Right renal pelvis (tissue), 4 donors: ENCODE results near the gene SMYD3. TPM values are rescaled to one million over a fixed set of nuclear protein-coding genes. Genes with fewer than 3 reads are reported as not detected.

Source experiments
- DNase-seq, 4 donors: peaks; one replicate each; pipeline ENCODE4 v3.0.0-alpha.2; 2013; ENCODE audit warnings: low read depth in 4 of 4, low spot score in 3 of 4, missing footprints in 1 of 4
- polyA plus RNA-seq, 4 donors: library from polyadenylated mRNA; unstranded; fragments of 120-200 nt; gene quantifications; one replicate each; pipeline ENCODE4 v1.2.1, GENCODE V29; 2013; ENCODE audit not compliant: insufficient read length in 4 of 4

SMYD3 gene
- polyA plus RNA-seq, 4 donors: 25.1 to 36.1 (median 27.5) TPM

DNA sequence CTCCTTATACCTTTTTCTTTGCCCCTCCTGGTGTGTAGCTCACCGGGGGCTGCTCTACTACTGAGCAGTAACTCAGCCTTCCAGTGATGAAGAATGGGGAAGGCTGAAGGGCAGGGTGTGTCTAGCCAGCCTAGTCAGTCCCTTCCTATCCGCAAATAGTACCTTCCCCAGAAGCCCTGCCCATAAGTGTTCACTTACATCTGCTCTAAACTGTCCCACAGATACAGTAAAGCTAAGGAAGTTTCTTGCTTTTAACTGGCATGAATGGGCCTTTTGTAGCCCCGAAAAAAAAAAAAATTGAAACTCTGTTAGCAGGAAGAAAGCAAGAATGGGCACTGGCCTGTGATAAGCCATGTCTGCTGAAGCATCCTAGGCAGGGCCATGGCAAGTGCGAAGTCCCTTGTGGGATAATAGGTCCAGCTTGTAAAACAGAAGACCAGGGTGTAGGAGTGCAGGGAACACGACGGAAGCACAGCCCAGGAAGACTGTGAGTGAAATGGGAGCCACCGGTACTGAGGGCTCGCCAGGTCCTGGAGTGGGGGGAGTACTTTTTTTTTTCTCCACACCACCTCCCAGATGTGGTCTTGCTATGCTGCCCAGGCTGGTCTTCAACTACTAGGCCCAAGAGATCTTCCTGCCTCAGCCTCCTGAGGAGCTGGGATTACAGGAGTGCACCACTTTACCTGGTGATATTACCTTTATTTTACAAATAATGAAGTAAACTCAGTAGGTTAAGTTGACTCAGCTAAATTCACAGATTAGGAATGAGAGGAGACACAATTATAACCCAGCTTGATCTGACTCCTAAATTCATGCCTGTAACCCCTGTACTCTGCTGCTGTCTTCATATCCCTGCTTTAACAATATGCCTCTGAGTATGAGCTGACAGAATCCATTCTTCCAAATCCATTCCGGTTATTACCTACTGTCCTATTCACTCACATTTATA, 347.5 kb downstream of the SMYD3 start:
- DNase-seq: no peak

DNA sequence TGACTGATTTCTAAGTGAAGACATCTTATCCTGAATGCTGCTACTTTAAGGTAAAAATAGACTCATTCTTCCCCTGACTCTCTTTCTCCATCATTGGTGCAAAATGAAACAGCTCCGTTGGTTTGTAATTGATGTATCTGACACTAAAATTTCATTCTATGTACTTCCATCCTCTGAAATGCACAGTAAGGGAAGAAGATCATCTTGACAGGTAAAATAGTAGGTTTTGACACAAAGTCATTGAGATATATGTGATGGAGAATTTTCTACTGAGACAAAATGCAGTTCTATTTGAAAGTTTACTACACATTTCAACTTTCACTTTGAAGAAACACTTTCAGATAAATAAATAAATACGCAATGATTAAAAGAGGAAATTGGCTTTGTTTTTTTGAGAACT, 348.9 kb downstream of the SMYD3 start:
- DNase-seq: no peak

DNA sequence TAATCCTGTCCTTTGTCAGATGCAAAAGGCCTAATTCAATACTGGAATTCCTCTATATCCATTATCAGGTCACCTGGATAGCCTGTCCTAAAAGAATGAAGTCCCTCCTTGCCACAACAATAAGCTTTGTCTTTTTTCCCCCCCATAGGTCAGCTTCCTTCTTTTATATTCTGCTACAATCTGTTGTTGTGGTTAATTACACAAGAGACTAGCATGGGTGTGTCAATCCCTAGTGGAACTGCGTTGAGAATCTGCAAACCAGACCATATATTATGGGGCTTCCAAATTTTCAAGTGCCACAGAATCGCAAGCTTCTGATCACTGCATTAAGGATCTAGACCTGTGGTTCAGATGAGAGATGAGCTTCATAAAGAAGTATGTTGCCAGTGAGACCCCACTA, 349.6 kb downstream of the SMYD3 start:
- DNase-seq: no peak

DNA sequence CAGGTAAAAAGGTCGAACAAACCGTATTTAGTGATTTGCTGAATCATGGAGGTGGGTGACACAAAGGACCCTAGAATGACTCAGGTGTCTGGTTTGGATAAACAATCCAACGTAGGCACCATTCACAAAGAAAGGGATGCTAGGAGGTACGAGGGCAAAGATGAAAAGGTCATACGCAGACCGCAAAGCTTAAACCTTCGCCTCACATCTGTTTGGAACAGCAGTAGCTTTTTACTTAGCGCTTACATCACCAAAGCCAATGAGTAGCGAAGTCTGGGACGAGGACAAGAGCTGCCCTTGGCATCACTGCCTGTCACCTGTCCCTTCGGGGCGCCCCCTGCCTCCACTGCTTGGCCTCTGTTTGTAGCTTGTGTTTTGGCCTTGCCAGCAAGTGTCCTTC, 350.2 kb downstream of the SMYD3 start:
- no peak for DNase-seq

DNA sequence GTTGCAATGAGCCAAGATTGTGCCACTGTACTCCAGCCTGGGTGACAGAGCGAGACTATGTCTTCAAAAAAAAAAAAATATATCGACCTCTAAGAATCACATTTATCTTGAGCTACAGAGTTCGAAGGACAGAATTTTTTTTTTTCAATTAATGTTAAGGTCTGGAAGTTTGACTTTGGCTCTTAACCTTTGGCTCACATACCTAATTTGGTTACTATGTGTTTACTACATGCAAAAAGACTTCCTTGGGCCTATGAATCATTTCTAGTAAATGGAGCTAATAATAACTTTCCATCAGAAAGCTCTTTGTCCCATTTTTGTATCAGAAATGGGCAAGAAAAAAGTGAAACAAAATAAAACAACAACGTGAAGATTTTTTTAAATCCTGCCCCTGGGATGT, 351.2 kb downstream of the SMYD3 start:
- DNase-seq: no peak

DNA sequence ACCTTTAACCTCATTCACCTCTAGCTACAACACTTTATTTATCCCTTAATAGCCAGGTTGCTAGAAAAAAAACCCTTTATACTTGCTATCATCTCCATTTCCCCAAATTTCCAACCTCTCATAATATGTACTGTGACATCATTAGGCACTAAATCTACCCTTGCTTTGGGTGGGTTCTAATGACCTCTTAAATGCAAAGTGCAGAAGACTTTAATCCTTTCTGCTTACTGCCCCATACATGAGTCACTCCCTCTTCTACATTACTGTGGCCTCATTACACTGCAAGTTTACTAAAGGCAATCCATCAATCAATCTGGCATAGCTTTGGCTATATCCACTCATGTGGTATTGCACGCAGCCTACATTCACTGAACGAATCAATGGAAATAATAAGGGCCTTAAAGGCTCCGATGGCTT, 353.3 kb downstream of the SMYD3 start:
- DNase-seq: no peak

DNA sequence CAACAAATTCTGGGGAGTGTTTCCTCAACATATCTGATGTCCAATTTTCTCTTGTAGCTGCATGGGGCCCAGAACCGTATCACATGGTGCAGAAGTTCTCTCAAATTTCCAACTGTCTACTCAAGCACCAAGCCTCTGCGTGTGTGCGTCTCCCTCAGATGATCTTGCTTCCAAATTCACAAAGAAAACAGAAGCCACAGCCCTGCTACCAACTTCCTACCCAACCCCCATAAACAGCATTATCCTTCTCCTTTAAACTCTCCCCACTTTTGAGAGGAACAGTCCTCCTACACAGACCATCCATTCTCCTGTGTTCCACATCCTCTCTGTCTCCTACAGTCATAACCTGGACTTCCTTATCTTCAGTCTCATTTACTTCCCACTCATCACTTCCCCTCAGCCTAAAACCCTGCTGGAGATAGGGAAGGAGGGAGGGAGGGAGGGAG, 354.1 kb downstream of the SMYD3 start:
- no peak for DNase-seq

DNA sequence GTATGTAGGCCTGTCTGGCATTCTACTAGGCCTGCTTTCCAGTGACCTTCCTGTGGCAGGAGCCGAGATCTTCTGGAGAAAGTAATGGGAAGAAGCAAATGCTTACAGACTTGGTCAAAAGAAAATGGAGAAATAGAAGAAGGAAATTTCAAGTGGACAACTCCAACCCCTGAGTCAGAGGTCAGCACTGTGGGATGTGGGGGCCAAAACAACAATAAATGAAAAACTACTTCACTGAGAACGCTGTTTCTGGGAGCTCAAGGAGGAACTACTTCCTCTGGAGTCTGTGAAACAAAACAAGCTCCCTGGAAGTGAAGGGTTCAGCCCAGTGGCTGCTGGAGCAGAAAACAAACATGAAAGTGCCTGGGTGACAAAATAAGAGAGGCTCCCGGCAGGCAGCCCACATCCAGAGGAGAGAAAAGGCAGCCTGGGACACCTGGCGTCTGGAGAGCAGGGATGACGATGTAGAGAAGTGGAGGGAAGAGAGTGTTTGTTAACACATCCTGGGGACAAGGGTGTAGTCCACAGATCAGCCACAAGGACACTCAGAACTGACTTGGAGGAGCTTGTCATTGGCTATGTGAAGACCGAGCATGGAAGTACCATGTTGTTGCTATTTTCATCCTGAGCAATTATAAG, 355.2 kb downstream of the SMYD3 start:
- no peak for DNase-seq

DNA sequence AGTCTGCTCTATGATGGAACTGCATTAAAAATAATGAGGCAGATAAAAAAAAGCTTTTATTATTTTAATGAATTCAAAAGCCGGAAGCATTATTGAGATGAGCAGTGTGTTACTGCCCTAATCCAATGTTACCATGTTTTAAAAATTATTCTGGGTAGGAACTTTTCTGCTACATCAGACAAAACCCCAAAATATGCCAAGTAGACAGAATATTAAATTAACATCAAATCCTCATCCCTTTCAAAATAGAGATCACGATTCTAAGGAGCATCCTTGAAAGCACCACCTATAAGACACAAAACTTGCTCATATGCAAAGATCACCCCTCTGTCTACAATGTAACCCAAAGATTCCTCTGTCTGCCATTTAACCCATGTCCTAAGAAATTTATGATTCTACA, 357.5 kb downstream of the SMYD3 start:
- no peak for DNase-seq

DNA sequence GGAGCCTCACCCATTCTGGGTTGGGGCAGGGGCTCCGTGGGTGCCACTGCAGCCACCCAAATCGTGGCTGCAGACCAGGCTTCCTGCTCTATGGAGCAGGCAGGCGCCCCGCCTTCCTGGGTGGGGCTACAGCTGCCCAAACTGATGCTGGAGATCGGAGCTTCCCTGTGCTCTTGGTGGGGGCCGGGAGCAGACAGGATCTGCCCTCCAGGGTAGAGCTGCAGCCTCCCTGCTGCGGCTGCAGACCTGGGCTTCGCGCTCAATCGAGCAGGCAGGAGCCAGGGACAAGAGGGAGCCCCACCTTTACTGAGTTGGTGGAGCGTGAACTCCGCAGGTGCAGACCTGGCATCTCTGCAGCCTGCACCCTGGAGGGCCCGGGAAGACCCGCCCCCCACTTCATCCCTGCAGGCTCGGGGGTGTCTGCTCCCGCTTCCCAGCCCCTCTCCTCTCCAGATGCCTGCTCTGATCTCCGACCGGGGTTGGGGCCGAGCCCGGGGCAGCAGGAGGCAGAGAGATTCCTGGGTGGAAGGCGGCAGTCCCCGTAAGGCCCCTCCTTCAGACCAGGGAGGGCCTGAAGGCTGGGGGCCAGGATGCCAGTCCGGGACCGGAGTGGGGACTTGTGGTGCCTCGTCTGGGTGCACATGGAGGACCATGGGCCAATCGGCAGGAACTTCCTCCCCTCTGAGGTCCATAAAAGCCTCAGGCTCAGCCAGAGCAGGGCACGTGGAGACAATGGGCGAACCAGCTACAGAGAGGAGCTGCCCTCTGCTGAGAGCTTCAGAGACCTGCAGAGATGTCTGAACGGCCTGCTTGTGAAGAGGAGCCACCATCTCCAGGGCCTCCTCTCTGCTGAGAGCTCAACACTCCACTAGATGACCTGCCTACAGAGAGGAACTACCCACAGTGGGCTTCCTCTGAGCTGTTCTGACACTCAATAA, 359.3 kb downstream of the SMYD3 start:
- DNase-seq: no peak

DNA sequence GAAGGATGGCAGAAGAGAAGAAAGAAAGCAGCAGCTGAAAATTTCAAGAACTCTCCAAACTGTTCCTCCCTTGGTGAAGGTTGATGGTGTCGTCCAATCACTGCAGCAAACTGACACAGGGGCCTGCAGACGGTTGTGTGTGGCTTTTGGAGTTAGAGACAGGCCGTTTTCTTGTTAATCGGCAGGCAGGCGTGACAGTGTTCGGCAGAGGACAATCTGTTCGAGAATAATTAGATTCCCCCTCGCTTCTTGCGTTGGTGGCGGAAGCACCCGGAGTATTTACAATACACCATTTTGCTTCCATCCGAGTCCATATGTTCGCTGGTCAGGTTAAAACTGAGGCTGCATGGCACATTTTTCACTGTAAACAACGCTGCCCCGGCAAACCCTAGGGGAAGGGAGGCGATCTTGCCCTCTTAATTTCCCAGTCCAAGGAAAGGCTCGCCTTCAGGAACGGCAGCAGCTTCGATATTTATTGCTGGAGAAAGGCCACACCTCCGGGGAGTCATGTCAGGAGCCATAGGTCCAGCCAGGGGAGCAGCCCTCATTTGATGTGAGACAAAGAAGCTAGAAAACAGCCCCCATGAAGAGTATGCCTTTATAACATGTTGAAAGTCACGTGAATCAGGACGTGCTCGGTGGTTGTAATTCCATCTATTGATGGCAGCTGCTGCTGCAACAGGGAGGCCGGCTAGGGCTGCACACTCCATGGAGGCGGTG, 360.1 kb downstream of the SMYD3 start:
- no peak for DNase-seq

DNA sequence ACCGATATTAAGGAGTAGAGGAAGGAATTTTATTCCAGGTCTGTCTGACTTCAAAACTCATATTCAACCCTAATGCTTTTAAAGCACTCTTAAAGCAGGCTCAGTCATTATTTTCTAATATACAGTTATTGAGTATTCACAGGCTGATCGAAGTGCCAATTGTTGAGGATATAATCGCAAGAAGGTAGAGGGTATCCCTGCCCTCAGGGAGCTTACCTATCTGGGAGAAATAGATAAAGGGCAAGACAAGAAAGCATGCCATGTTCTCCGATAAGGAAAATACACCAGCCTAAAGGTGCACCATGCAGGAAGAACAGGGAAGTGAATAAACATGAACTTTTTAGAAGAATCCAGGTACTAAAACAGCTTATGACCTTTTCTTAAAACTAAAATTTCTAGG, 361.2 kb downstream of the SMYD3 start:
- DNase-seq: no peak

DNA sequence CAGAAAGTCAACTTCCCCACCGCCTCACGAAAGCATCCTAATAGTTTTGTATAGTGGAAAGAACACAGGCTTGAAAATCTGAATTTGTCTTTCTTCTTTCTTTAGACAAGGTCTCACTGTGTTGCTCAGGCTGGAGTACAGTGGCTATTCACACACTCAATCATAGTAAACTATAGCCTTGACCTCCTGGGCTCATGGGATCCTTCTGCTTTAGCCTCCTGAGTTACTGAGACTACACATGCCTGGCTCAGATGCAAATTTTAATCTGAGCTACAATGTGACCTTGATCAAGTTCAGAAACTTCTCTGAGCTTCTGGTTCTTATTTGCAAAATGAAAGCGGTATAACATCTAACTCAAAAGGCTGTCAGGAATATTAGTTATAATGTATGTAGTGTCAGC, 362.1 kb downstream of the SMYD3 start:
- DNase-seq: no peak

DNA sequence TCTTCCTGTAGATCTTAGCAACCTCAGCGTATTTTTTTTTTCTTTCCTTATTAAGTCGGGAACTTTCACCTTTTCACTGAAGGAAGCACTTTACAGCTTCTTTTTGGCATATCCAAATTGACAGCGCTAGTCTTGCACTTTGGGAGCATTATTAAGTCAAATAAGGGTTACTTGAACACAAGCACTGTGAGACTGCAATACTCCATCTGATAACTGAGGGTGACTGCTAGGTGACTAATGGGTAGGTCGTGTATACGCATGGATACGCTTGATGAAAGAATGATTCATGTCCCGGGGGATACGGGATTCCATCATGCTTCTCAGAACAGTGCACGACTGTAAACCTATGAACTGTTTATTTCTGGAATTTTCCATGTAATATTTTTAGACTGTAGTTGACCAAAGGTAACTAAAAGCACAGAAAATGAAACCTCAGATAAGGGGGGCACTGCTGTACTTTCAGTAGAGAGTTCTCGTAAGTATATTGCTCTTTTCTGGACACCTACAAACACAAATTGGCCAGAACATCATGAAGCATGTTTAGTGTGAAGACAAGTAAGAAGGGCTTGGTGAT, 364.7 kb downstream of the SMYD3 start:
- DNase-seq: no peak

DNA sequence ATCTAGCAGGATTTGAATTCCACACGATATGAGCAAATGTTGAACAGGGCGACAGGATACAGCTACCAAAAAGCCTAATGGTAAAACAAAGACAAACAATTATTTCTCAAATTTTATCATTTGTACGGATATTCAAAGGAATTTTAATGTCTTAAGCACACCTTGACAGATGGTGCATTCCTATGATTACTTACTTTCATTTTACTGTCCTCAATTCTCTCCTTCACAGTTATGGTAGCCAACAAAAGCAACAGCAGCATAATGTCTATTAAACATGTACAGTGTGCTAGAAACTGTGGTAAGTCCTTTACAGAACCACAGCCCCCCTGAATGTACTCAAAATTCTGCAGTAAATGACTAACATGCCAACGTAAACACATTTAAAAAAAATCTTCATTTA, 365.8 kb downstream of the SMYD3 start:
- DNase-seq: no peak

DNA sequence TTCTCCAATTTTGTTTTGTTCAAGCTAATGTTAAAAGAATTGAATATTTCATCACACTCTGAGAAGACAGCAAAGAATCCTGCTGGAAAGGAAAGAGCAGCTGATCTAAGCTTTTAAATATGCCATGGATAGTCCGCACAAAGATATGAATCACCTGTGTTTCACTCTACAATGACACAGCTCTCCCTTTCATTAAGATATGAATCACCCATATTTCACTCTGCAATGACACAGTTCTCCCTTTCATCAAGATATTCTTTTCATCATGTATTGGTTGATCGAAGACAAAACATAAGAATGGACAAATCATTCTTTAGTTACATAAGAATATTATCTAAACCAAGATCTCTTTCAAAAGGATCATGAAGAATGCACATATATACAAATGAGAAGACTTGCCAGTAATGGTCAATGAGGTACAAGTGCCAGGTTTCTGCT, 367.3 kb downstream of the SMYD3 start:
- no peak for DNase-seq

DNA sequence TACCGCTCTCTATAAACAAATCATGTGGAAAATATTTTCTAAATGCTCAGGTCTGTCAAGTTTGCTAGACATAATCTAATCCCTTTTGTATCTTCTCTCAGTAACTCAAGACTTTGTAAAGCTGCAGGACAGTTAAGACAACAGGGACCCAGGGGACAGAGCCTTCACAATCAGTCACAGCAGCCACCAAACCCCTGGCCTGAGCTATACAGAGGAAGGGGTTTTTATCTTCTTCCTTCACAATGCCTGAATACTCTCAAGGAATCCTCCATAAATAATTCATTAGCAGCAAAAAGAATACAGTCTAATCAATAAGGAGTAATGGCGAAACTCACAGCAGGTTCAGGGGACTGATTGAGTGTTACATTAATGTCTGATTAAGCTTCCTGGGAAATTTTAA, 368.3 kb downstream of the SMYD3 start:
- DNase-seq: no peak

DNA sequence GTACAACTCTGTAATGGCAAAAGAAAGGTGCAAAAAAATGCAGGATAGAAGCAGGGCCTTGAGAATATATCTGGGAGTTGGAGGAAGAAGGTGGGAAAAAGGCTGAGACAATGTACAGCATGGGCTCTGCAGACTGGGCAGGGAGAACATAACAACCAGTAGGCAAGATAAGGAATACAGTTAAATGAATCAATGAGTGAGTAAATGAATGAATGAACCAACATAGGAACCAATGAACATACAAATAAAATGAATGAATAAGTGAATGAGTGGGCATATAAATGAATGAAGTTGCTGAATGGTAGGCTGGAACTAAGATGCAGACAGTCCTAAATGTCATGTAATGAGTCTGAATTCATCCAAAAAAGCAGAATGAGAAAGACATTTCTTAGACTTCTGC, 370.6 kb downstream of the SMYD3 start:
- no peak for DNase-seq

DNA sequence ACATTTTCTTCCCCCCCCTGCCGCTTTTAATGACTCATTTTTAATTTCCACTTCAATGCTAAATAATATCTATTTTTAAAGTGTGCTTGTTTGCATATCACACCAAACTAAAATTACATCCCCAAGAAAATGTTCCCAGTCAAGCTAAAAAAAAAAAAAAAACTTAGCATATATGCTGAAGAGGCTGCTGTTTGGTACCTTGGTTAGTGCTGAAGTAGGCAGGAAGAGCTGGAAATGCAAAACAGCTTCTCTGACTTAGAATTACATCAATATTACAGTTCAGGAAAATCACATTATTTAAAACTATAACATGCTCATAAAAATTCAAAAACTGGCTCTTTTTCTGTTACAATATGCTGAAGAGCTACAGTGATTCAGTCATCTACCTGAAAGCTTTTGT, 372.3 kb downstream of the SMYD3 start:
- no peak for DNase-seq

DNA sequence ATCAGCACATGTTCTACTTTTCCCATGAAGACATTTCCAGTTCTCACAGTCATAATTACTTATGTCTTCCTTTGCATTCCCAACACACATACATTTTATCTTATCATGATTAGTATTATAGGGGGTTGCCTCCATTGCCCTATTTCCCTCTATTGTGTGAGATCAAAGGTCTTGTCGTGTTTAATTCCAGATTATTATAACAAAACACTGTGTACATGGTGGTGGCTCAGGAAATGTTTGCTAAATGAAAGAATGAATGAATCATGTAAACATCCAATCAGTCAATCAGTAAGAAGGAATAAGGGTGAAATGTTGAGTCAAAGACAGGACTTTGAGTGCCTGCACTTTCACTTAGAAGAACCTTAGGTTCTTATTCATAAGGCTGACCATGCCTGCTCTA, 376.0 kb downstream of the SMYD3 start:
- no peak for DNase-seq
